KG1 (cell line): ENCODE results near the gene PLEKHG4B.
"Not testable (repeated sequence)": the region's sequence is repeated elsewhere in the genome, so short reads cannot be mapped to it uniquely, and the experiment has no call there.

Experiments used
- DNase-seq: peaks from one replicate; lab custom pipeline; 2025; lab: John Stamatoyannopoulos, UW

PLEKHG4B gene

DNA sequence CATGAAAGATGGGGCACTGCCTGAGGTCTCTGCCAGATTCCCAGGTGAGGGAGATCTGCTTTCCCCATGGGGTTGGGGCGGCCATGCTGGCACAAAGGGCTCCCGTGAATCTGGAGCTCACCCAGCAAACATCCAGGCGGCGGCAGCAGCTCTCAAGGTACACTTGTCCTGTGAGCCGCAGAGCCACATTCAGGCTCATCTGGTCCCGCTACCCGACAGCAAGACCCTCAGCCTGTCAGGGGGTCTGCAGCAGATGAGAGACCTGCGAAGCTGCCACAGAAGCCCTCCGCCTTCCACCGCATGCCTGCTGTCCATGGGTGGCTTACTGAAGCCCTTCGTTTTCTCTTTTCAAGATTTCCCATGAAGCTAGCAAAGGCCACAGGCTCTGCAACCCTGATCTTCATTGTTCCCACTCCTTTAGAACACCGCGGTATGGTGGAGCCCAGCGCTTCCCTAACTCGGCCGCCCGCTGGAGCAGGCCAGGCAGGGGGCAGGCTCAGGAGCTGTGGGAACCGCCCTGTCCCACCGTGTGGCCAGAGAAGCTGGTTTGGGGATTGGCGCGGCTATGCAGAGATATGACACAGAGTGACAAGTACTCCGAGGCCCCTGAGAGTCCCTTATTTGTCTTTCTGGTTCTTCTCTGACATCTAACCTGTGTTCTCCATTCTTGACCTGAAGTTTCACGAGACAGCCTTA lies 108.1 kb downstream of the PLEKHG4B start:
- no peak for DNase-seq

GRCh38 chr5:200985-201384 lies 109.0 kb downstream of the PLEKHG4B start:
- DNase-seq: no peak

DNA sequence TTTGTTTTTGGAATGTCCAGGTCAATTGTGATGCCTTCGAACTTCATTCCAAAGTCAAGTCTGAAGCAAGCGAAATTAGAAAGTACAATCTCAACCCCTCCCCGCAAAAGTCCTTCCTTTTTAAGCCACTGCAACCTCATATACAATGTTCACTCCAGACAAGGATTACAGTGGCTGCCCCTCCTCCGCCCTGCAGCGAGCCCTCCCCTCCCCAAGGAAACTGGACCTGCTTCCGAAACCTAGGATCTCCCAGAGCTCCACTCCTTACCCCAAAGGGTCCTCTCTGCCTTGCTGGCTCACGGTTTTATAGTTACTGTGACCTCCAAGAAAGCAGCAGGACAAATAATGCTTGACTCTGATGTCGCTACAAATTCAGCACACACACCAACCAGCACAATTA lies 109.7 kb downstream of the PLEKHG4B start:
- DNase-seq: no peak

- no peak for DNase-seq
Observed at GRCh38 chr5:203246-203930, 111.4 kb downstream of the PLEKHG4B start.

DNA sequence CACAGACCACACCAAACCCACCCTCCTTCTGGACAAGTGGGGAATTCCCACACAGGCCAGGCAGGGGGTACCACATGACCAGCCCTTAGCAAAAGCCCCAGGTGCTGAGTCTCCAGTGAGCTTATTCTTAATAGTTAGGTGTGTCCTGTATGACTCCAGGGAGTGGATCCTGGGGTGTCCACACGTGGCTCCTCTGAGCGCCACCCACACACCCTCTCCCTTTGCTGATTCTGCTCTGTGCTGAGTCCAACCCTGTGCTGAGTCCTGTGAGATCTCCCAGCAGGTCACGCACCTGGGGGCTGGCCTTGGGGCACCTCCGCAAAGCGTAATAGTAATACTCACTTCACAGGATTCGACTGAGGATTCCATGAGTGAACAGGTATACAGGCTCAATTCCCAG lies 112.0 kb downstream of the PLEKHG4B start:
- no peak for DNase-seq

DNA sequence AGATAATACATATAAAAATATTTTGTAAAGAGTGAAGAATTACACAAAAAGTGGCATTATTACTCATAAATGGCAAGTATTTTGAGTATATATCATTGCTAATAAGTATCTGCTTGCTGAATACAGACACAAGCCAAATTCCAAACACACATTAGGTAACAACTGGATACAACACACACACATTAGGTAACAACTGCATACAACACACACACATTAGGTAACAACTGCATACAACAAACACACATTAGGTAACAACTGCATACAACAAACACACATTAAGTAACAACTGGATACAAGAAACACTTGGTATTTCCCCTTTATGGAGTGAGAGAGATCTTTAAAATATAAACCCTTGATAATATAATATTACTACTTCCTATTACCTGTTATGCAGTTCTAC lies 112.5 kb downstream of the PLEKHG4B start:
- DNase-seq: no peak

GRCh38 chr5:204966-205670 lies 113.2 kb downstream of the PLEKHG4B start:
- DNase-seq: no peak

- DNase-seq: no peak
Observed at GRCh38 chr5:206406-206805, 114.4 kb downstream of the PLEKHG4B start.

DNA sequence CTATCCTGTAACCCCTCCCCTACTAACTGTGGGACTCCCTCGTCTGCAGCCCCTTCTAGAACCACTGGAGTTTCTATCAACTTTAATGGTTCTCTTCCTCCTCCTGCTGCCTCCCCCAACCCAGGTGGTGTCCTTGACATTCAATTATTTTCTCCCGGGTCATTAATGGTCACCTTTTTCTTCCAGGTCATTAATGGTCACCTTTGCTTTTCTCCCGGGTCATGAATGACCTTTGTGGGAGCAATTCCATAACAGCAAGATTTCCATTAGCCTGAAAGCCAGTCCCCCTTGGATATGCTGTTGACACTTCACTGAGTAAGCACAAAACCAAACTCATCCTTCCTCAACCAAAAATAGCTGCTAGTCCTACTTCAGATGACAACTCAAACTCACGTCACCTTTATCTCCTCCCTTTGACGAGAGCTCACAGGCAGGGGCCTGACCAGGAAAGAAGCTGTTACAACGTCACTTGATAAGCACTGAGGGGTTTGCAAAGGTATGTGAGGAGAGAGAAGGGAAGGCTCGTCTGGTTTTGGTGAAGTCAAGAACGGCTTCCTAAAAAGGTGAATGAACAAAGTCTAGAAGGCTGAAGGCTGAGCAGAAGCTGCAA lies 115.1 kb downstream of the PLEKHG4B start:
- DNase-seq: no peak

DNA sequence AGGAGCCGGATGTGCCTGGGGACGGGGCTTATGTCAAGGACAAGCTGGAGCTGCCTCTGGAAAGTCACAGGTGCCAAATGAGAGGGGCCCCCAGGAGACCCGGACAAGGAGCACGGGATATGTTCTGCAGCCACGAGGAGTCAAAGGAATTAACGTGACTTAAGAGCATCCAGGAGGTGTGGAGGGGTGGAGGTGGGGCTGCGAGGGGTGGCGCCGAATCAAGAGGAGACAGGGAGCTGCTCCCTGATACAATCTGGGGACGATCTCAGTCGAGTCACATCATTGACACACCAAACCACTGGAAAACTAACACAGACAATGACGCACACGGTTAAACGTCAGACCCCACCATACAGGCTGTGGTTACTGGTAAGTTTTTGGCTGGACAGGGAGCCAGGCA lies 115.6 kb downstream of the PLEKHG4B start:
- DNase-seq: no peak

GRCh38 chr5:208449-209114 lies 116.6 kb downstream of the PLEKHG4B start:
- no peak for DNase-seq

DNA sequence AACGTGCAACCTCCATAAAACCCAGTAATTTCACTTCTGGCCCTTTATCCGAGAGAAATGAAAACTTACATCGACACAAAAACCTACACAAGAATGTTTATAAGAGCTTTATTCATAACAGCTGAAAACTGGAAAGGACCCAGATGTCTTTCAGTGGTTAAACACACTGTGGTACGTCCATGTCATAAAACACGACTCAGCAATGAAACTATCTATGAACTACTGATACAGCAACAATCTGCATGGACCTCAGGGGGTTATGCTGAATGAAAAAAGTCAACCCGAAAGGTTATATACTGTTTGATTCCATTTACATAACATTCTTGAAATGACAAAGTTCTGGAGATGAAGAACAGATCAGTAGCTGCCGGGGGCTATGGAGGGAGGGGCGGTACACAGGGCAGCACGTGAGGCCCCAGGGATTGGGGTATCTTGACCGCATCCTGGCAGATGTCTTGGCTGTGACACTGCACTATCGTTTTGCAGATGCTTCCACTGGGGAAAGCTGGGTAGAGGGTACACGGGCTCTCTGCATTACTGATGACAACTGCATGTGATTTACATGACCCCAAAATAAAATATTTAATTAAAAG lies 121.9 kb downstream of the PLEKHG4B start:
- DNase-seq: no peak

- DNase-seq: not testable (repeated sequence)
Observed at GRCh38 chr5:215256-215655, 123.3 kb downstream of the PLEKHG4B start.

- DNase-seq: not testable (repeated sequence)
Observed at GRCh38 chr5:216076-216475, 124.1 kb downstream of the PLEKHG4B start.

GRCh38 chr5:217494-218456 lies 125.8 kb downstream of the PLEKHG4B start, which contains the start of the genes CCDC127 and SDHA:
Gene CCDC127 (minus strand): TSS chr5:218153. CDS start chr5:216849, 1,304 bp downstream.
Gene SDHA (plus strand): TSS chr5:218320. CDS start chr5:218356, 36 bp downstream.
- DNase-seq: peak; percentile 88

DNA sequence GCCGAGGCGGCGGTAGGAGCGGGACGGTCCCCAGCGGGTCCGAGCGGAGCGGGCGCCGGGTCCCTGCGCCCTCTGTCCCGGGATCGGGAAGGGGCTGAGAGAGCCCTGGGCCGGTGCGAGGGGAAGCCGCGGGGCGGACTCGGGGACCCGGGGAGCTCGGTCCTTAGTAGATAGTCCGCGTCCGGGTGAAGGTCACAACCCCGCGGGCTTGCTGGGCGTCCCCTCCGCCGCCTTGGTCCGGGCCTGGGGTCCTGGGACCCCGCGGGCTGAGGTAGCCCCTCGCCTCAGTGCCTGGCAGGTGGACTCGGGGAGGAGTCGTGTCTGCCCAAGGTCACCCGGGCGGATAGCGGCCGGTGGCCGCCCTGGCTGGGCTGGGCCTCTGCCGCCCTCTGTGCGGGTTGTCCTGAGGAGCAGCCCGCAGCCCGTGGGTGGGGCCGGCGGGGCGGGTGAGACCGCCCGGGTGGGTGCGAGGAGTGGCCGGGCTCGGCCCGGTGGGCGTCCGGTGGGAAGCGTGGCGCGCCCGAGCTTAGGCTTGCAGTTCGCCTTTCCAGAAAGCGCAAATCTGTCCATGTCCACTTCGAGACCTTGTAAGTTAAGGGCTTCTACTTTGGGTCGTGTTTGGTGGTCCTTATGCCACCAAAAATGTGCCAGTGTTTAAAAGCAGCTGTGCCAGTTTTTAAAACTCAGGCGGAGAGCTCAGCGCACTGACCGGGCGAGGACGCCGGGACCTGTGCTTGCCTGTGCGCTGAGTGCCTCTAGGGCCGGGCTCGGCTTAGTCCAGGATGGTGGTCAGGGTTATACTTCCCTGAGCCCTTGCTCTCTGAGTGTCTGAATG lies 126.7 kb downstream of the PLEKHG4B start:
- DNase-seq: no peak

GRCh38 chr5:219460-219863 lies 127.5 kb downstream of the PLEKHG4B start:
- peak; percentile 33 for DNase-seq

DNA sequence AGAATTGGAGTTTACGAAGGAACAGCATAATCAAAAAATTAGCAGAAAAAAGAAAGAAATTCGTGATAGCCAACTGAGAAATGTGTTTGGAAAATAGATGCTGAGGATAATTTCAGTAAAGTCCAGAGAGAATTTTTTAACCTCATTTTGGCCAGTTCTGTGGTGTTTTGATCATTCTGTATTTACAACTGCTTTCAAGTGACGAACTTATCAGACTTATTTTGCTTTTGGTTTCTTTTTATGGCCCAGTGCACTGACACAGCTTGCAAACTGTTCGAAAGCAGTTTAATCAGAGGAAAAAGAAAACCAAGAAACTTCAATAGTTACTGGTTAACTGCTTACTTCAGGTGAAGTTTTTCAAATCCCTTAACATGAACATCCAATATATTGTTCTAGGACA lies 128.0 kb downstream of the PLEKHG4B start:
- no peak for DNase-seq

DNA sequence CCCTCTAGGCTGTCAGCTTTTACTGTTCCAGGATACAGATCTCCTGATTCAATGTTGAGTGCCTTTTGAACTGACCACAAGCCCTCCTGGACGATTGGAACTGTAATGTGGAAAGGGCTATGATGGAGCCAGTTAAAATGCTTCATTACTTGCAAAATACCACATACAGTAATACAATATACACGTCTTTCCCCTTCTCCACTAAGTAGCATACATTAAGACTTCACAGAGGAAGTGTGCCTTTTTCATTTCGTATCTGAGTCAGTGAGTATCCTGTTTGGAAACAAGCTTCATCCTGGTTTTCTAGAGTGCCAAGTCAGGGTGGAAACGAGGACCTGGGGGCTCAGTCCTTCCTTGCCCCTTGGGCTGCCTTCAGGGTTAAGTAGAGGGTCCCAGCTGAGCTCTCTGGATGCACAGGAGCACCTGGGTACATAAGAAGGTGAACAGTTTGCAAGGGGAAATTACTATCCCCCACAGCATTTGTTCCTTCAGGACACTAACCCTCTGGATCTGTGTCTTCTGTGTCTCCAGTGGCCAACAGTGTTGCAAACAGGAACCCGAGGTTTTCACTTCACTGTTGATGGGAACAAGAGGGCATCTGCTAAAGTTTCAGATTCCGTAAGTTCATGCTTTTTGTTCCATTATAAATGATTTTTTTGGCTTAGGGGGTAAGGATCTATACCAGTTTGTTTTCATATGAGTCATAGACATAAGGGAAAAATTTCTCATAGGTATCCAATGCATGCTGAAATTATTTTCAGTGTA lies 131.2 kb downstream of the PLEKHG4B start:
- DNase-seq: not testable (repeated sequence)
